Progenitor cell of endocrine pancreas (in vitro differentiated cells): Measurements from ENCODE around the gene NPAS2. TPM values are rescaled to one million over a fixed set of nuclear protein-coding genes. Genes with fewer than 3 reads are reported as not detected.

Experiments used
- DNase-seq: peaks from one replicate; pipeline ENCODE4 v3.0.0; 2021; ENCODE audit warnings: low spot score; ENCODE audit not compliant: unreplicated experiment
- H3K27ac Mint-ChIP-seq: 2 replicates; pipeline ENCODE4 v1.8.0; 2021; ENCODE audit warnings: mild to moderate bottlenecking, moderate library complexity, mixed read lengths
- H3K27me3 Mint-ChIP-seq: 2 replicates; pipeline ENCODE4 v1.8.0; 2021; ENCODE audit warnings: mixed read lengths
- H3K36me3 Mint-ChIP-seq: 2 replicates; pipeline ENCODE4 v1.8.0; 2022; ENCODE audit warnings: mixed read lengths; ENCODE audit not compliant: insufficient read depth
- H3K4me1 Mint-ChIP-seq: 2 replicates; pipeline ENCODE4 v1.8.0; 2021; ENCODE audit warnings: low read depth, mixed read lengths
- H3K4me3 Mint-ChIP-seq: 2 replicates; pipeline ENCODE4 v1.8.0; 2021; ENCODE audit warnings: low read depth, mild to moderate bottlenecking, moderate library complexity, mixed read lengths
- H3K9me3 Mint-ChIP-seq: 2 replicates; pipeline ENCODE4 v1.8.0; 2021; ENCODE audit warnings: low read depth, mixed read lengths
- total RNA-seq: library from RNA; stranded (reverse); gene quantifications from 2 replicates; pipeline ENCODE4 v1.2.1, GENCODE V29; 2021
- TF ChIP-seq, protein P1 (sequence below): fragments of 200-600 bp; sonication (generic); IDR thresholded peaks from one replicate; pipeline ENCODE4 v1.5.0; 2021; ENCODE audit warnings: antibody characterized with exemption, mild to moderate bottlenecking; ENCODE audit not compliant: unreplicated experiment

The NPAS2 gene
- total RNA-seq, 1 donor from 2014 or later = 0.84 TPM

DNA sequence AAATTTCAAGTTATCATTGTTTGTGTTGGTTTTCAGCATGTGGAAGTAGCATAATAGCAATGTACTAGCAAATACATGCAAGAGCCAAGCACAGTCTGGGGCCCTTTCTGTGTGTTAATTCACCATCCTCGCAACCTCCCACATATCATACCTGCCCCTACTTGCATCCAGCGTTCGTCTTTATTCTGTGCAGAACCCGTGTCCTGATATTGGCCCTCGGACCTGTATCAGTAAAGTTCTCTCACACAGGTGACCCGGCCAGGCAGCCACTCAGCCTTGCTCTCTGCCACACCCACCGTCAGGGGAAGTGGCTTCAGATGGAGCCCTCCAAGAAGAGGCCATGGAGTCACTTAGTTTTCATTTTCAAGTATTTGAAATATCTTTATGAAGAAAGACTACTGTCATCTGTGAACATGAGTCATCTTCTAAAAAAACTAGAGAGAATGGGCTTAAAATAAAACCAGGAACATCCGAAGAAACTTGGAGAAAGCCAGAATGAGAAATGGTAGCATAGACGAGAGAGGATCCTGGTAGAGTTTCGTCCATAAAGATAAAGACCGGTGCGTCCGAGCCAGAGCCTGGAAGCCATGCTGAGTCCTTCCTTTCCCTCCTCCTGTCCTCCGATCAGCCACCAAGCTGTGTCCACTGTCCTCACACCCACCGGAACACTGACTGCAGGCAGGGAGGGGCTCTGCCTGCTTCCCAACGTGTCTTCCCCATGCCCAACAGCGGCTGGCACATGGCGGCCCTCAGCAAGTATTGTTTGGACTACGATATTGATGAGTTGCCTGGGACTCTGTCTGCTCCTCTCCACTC lies 124.9 kb downstream of the NPAS2 start:
- no peak overlapping the region for H3K4me3 Mint-ChIP-seq

DNA sequence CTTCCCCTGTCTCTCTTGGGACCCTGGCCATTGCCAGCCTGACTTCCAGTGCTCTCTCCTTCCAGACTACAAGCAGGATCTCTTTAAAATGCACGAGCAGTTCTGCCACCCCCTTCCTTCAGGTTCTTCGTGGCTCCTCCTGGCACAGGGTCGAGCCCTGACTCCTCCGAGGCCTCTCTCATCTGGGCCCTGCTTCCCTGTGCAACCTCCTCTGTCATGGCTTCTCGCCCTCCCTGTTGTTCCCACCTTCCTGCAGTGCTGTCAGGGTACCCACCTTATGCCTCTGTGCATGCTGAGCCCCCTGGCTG lies 125.4 kb downstream of the NPAS2 start:
- TF ChIP-seq, protein P1, sequence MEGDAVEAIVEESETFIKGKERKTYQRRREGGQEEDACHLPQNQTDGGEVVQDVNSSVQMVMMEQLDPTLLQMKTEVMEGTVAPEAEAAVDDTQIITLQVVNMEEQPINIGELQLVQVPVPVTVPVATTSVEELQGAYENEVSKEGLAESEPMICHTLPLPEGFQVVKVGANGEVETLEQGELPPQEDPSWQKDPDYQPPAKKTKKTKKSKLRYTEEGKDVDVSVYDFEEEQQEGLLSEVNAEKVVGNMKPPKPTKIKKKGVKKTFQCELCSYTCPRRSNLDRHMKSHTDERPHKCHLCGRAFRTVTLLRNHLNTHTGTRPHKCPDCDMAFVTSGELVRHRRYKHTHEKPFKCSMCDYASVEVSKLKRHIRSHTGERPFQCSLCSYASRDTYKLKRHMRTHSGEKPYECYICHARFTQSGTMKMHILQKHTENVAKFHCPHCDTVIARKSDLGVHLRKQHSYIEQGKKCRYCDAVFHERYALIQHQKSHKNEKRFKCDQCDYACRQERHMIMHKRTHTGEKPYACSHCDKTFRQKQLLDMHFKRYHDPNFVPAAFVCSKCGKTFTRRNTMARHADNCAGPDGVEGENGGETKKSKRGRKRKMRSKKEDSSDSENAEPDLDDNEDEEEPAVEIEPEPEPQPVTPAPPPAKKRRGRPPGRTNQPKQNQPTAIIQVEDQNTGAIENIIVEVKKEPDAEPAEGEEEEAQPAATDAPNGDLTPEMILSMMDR = no peak
- H3K9me3 Mint-ChIP-seq = no peaks in the 10 kb centered on the region
- H3K27ac Mint-ChIP-seq = no peak overlapping the region
- H3K36me3 Mint-ChIP-seq = no peaks in the 10 kb centered on the region
- H3K4me1 Mint-ChIP-seq = no peaks in the 10 kb centered on the region
- no peak for DNase-seq
- H3K27me3 Mint-ChIP-seq = peaks cover 20% of the 10 kb centered on the region
- H3K4me3 Mint-ChIP-seq = no peak overlapping the region

More for the DNA sequence above, 124.9 kb downstream of the NPAS2 start:
- Mint-ChIP-seq H3K36me3 (no peaks in the 10 kb centered on the region), H3K9me3 (no peaks in the 10 kb centered on the region), H3K27ac (no peak overlapping the region), H3K4me1 (no peaks in the 10 kb centered on the region), H3K27me3 (peaks cover 20% of the 10 kb centered on the region)
- TF ChIP-seq, protein P1 = no peak
- no peak for DNase-seq

DNA sequence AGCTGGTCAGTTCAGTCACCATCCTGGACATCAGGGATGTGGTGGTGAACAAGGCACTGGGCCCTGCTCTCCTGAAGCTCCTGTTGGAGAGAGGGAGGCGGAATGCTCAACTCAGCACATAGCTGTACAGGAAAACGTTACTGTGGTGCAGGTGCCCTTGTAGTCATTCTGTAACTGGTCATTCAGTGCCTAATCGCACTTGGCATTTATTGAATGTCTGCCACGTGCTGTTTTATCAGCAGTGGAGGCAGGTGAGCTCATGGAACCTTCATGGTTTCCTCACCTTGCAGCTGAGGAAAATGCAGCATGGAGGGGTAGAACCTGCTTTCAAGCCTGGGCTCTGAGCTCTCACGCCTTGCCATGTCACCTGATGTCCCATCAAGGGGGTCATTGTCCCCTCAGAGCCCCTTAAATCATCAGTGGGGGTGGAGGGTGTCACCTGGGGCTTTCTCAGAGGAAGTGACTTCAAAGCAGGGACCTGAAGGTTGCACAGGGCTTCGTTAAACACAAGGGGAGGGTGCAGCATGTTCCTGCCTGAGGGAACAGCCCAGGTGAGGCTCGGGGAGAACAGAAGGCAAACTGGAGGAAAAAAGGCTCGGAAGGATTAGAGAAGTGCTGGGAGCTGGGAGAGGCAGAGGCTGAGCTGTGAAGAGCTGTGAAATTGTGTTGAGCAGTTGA lies 126.1 kb downstream of the NPAS2 start:
- H3K36me3 Mint-ChIP-seq = no peaks in the 10 kb centered on the region
- peaks cover 17% of the 10 kb centered on the region for H3K27me3 Mint-ChIP-seq
- DNase-seq = no peak
- no peaks in the 10 kb centered on the region for H3K9me3 Mint-ChIP-seq
- no peaks in the 10 kb centered on the region for H3K4me1 Mint-ChIP-seq
- no peak overlapping the region for H3K4me3 Mint-ChIP-seq
- TF ChIP-seq, protein P1 = no peak
- no peak overlapping the region for H3K27ac Mint-ChIP-seq

DNA sequence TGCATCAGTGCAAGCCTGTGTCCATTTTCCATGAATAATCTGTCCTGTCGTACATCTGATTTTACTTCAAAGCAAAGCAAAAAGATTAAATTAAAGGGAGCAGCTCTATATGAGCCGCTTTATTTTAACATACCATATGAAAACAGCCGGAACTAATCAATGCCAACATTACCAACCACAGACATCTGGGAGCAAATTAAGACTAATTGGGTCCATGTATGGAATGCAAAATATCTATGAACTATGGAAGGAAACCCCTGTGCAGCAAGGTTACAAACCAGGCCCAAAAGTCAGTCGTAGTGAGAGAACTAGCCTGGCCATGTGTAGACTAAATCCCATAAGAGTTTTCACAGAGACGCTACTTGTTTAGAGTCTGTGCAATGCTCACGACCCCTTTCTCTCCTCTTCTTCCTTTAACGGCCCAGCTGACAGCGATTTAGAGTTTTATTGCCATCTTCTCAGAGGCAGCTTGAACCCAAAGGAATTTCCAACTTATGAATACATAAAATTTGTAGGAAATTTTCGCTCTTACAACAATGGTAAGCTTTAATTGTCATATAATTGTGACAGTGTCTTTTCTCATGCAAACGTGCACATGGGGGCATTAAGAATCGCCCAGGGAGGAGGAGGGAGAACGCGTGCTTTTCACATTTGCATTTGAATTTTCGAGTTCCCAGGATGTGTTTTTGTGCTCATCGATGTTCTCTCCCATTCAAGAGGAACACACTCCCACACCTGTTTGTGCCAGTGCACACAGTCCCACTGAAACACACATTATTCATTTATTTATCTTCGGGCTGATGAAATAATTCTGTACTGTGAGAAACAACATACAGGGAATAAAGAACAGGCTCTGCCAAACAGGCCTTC lies 129.2 kb downstream of the NPAS2 start:
- TF ChIP-seq, protein P1 = no peak
- Mint-ChIP-seq H3K36me3 (no peaks in the 10 kb centered on the region), H3K9me3 (no peaks in the 10 kb centered on the region), H3K27ac (no peak overlapping the region), H3K27me3 (peaks cover 12% of the 10 kb centered on the region), H3K4me1 (no peaks in the 10 kb centered on the region), H3K4me3 (no peak overlapping the region)
- no peak for DNase-seq

DNA sequence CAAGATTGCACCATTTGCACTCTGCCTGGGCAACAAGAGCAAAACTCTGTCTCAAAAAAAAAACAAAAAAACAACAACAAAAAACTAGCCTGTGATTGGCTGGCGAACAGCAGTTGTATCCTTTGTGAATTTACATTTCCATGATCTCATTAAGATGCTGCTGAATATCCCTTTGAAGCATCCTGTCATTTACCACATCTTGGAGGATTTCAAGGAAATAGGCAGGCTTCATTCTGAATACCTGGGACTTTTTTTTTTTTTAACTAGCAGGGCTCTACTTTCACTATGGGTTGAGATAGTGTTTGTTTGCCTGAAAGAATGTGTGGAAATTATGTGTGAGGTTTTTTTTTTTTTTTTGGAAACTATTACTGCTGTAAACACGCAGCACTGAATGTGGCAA lies 132.6 kb downstream of the NPAS2 start:
- H3K27ac Mint-ChIP-seq = no peak overlapping the region
- no peaks in the 10 kb centered on the region for H3K27me3 Mint-ChIP-seq
- H3K4me1 Mint-ChIP-seq = no peaks in the 10 kb centered on the region
- DNase-seq = no peak
- H3K36me3 Mint-ChIP-seq = no peaks in the 10 kb centered on the region
- no peak overlapping the region for H3K4me3 Mint-ChIP-seq
- no peaks in the 10 kb centered on the region for H3K9me3 Mint-ChIP-seq
- TF ChIP-seq, protein P1 = no peak
